K562 (cell line): ENCODE measurements around the gene FGFRL1. TPM values are rescaled to one million over a fixed set of nuclear protein-coding genes. Genes with fewer than 3 reads are reported as not detected.
A peak's percentile ranks its signal among the peaks of the same experiment; 100 is the strongest.

Experiments used
- CCNT2 ChIP-seq: IDR thresholded peaks from 2 replicates; pipeline ENCODE4 v1.6.1; 2011; ENCODE audit warnings: borderline replicate concordance, low read depth, mild to moderate bottlenecking, moderate library complexity, mixed read lengths, low read length; ENCODE audit not compliant: insufficient read length; ENCODE audit errors: extremely low read depth
- E2F3 ChIP-seq: fragments of 250-450 bp; sonication (Bioruptor Pico); IDR thresholded peaks from 2 replicates; pipeline ENCODE4 v1.4.0; 2020; ENCODE audit warnings: mild to moderate bottlenecking
- HDAC3 ChIP-seq: fragments of 450-650 bp; IDR thresholded peaks from 2 replicates; pipeline ENCODE4 v1.6.1; 2018; ENCODE audit warnings: borderline replicate concordance, mild to moderate bottlenecking, moderate library complexity; ENCODE audit not compliant: partially characterized antibody
- L3MBTL2 ChIP-seq: fragments of 450-650 bp; IDR thresholded peaks from 2 replicates; pipeline ENCODE4 v1.6.1; 2016; ENCODE audit warnings: mild to moderate bottlenecking, moderate library complexity
- NRF1 ChIP-seq, 2 experiments: fragments of 450-650 bp; IDR thresholded peaks in 1 of 2; conservative IDR thresholded peaks in 1 of 2; 2 replicates each; pipeline ENCODE4 v1.6.1; 2014; ENCODE audit warnings: mild to moderate bottlenecking in 2 of 2
- SMAD4 ChIP-seq: fragments of 250-450 bp; sonication (Bioruptor Pico); conservative IDR thresholded peaks from 2 replicates; pipeline ENCODE4 v1.8.0; 2021; ENCODE audit warnings: inconsistent platforms, mild to moderate bottlenecking, moderate library complexity
- SREBF1 ChIP-seq: fragments of 150-350 bp; IDR thresholded peaks from 2 replicates; pipeline ENCODE4 v1.6.1; 2014; ENCODE audit warnings: antibody characterized with exemption, low read depth, low read length, borderline replicate concordance
- TGIF2 ChIP-seq: sonication (generic); formaldehyde crosslinking; IDR thresholded peaks from 2 replicates; pipeline ENCODE4 v1.8.1; 2022; ENCODE audit warnings: mild to moderate bottlenecking, missing genetic modification reagents, moderate library complexity
- ZNF592 ChIP-seq: fragments of 450-650 bp; IDR thresholded peaks from 2 replicates; pipeline ENCODE4 v1.6.1; 2017; ENCODE audit warnings: antibody characterized with exemption, mild to moderate bottlenecking
- polyA plus RNA-seq, 8 experiments: library from polyadenylated mRNA; depleted of rRNA in 4 of 8; stranded (reverse) in 5 of 8; unstranded in 3 of 8; fragments of >200 nt; fragmentation: Nextera tagmentation in 2 of 8; fragmentation: Illumina TruSeq in 1 of 8; extraction: Ambion mirVana in 2 of 8; extraction: Trizol in 1 of 8; gene quantifications; 2 replicates each; pipeline versions ENCODE4 v1.2.1 to v1.2.3, GENCODE V29; 2011 to 2014; ENCODE audit warnings: inconsistent platforms in 1 of 8, missing spikeins in 1 of 8
- total RNA-seq, 7 experiments: library from RNA; depleted of rRNA in 6 of 7; stranded (reverse); fragments of >200 nt in 6 of 7; fragmentation: Illumina TruSeq in 2 of 7; extraction: Trizol in 2 of 7; gene quantifications; 2 replicates each; pipeline versions ENCODE4 v1.2.1 to v1.2.3, GENCODE V29; 2011 to 2021; ENCODE audit warnings: low replicate concordance in 1 of 7

Gene FGFRL1
- total and polyA plus RNA-seq, 9 of the 15 experiments (the other 6 are each of a cell fraction or from before 2014, with no cell fraction given) = 0.34 to 49.9 (median 14.6) TPM

- peak; percentile 15 for TF ChIP-seq CCNT2
- no peak for TF ChIP-seq SREBF1
- 0 out of 2 replicates have a peak, but pooled peaks have one; percentile 72 for TF ChIP-seq TGIF2 (CRISPR knock-in tag)
- TF ChIP-seq NRF1 (conservative IDR thresholded peaks at IDR 0.05 in 1 of 2, IDR thresholded peaks at IDR 0.05 in 1 of 2) = peak; percentile 60 to 66; a peak in 3 of 4 replicates
- peak; percentile 75 for TF ChIP-seq L3MBTL2
- TF ChIP-seq HDAC3 = no peak
- TF ChIP-seq SMAD4 = peak; percentile 61; the same call in 1 of the 2 replicates
- peak; percentile 31; the same call in 1 of the 2 replicates for TF ChIP-seq E2F3 (CRISPR knock-in tag)
- TF ChIP-seq ZNF592 = 0 out of 2 replicates have a peak, but pooled peaks have one; percentile 44
- TF ChIP-seq, all 486 proteins: peak for 56
Observed at GRCh38 chr4:973431-974397, 37.7 kb upstream of the FGFRL1 start, which contains the start of gene DGKQ (continued).
